Measurements from ENCODE around the gene CNKSR1. TPM values are rescaled to one million over a fixed set of nuclear protein-coding genes. Genes with fewer than 3 reads are reported as not detected.
A peak's percentile ranks its signal among the peaks of the same experiment; 100 is the strongest.

CNKSR1 gene
- total and polyA plus RNA-seq, 2 of the 13 experiments (the other 11 are each of a cell fraction or from before 2014, with no cell fraction given), result 3.4 to 8.9 TPM

DNA sequence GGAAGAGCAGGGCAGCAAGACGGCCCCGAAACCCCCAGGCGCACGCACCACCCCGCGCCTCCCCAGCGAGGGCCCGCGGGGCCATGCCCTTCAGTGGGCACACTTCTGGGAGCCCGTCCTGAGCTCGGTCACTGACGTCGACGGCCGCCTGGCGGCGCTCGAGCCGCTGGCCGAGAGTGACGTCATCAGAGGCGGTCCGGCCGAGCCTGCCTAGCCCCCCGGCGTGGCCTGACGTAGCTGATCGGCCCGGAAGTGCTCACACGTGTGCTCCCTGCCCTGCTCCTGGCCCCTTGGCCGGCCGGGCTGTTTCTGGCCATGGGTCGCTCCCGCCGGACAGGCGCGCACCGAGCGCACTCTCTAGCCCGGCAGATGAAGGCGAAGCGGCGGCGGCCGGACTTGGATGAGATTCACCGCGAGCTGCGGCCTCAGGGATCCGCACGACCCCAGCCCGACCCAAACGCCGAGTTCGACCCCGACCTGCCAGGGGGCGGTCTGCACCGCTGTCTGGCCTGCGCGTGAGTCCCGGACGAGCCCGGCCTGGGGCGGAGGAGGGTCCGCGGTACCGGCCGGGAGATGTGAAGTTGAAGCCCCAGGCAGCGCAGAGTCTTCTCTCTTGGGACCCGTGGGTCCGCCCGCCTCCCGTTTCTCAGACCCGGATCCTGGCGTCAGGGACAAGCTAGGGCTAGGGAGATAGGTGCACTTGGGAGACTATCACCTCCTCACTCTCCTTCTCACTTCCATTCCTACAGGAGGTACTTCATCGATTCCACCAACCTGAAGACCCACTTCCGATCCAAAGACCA, 7.4 kb upstream of the CNKSR1 start, which contains the start of gene ZNF593 (continued):
- TF ChIP-seq, protein P1, sequence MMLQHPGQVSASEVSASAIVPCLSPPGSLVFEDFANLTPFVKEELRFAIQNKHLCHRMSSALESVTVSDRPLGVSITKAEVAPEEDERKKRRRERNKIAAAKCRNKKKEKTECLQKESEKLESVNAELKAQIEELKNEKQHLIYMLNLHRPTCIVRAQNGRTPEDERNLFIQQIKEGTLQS (CRISPR knock-in tag; IDR thresholded peaks at IDR 0.05), result peak; percentile 96
- TF ChIP-seq NONO (IDR thresholded peaks at IDR 0.05), result no peak
- peak; percentile 97 for TF ChIP-seq NONO (CRISPR knock-in tag; conservative IDR thresholded peaks at IDR 0.05)
- TF ChIP-seq RELA (CRISPR knock-in tag; IDR thresholded peaks at IDR 0.05), result 0 out of 2 replicates have a peak, but pooled peaks have one; percentile 66
- TF ChIP-seq EEA1 (CRISPR knock-in tag; IDR thresholded peaks at IDR 0.05; ENCODE audit: borderline replicate concordance), result 0 out of 2 replicates have a peak, but pooled peaks have one; percentile 73
- TF ChIP-seq, protein P2, sequence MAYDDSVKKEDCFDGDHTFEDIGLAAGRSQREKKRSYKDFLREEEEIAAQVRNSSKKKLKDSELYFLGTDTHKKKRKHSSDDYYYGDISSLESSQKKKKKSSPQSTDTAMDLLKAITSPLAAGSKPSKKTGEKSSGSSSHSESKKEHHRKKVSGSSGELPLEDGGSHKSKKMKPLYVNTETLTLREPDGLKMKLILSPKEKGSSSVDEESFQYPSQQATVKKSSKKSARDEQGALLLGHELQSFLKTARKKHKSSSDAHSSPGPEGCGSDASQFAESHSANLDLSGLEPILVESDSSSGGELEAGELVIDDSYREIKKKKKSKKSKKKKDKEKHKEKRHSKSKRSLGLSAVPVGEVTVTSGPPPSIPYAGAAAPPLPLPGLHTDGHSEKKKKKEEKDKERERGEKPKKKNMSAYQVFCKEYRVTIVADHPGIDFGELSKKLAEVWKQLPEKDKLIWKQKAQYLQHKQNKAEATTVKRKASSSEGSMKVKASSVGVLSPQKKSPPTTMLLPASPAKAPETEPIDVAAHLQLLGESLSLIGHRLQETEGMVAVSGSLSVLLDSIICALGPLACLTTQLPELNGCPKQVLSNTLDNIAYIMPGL (CRISPR knock-in tag; IDR thresholded peaks at IDR 0.05; ENCODE audit: borderline replicate concordance in 1 of 2, low read depth in 1 of 2), result peak; percentile 93 to 95
- peak; percentile 83; the same call in 1 of the 2 replicates for TF ChIP-seq ZNF546 (CRISPR knock-in tag; conservative IDR thresholded peaks at IDR 0.05)
- TF ChIP-seq, protein P3, sequence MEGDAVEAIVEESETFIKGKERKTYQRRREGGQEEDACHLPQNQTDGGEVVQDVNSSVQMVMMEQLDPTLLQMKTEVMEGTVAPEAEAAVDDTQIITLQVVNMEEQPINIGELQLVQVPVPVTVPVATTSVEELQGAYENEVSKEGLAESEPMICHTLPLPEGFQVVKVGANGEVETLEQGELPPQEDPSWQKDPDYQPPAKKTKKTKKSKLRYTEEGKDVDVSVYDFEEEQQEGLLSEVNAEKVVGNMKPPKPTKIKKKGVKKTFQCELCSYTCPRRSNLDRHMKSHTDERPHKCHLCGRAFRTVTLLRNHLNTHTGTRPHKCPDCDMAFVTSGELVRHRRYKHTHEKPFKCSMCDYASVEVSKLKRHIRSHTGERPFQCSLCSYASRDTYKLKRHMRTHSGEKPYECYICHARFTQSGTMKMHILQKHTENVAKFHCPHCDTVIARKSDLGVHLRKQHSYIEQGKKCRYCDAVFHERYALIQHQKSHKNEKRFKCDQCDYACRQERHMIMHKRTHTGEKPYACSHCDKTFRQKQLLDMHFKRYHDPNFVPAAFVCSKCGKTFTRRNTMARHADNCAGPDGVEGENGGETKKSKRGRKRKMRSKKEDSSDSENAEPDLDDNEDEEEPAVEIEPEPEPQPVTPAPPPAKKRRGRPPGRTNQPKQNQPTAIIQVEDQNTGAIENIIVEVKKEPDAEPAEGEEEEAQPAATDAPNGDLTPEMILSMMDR (CRISPR knock-in tag; IDR thresholded peaks at IDR 0.05), result peak; percentile 98
- TF ChIP-seq ZNF556 (CRISPR knock-in tag; IDR thresholded peaks at IDR 0.05; ENCODE audit: borderline replicate concordance), result peak; percentile 87
- TF ChIP-seq, protein P4, sequence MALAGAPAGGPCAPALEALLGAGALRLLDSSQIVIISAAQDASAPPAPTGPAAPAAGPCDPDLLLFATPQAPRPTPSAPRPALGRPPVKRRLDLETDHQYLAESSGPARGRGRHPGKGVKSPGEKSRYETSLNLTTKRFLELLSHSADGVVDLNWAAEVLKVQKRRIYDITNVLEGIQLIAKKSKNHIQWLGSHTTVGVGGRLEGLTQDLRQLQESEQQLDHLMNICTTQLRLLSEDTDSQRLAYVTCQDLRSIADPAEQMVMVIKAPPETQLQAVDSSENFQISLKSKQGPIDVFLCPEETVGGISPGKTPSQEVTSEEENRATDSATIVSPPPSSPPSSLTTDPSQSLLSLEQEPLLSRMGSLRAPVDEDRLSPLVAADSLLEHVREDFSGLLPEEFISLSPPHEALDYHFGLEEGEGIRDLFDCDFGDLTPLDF (CRISPR knock-in tag; IDR thresholded peaks at IDR 0.05), result peak; percentile 69; the same call in 1 of the 2 replicates
- TF ChIP-seq, protein P5, sequence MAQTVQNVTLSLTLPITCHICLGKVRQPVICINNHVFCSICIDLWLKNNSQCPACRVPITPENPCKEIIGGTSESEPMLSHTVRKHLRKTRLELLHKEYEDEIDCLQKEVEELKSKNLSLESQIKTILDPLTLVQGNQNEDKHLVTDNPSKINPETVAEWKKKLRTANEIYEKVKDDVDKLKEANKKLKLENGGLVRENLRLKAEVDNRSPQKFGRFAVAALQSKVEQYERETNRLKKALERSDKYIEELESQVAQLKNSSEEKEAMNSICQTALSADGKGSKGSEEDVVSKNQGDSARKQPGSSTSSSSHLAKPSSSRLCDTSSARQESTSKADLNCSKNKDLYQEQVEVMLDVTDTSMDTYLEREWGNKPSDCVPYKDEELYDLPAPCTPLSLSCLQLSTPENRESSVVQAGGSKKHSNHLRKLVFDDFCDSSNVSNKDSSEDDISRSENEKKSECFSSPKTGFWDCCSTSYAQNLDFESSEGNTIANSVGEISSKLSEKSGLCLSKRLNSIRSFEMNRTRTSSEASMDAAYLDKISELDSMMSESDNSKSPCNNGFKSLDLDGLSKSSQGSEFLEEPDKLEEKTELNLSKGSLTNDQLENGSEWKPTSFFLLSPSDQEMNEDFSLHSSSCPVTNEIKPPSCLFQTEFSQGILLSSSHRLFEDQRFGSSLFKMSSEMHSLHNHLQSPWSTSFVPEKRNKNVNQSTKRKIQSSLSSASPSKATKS (CRISPR knock-in tag; IDR thresholded peaks at IDR 0.05), result no peak
- TF ChIP-seq, protein P6, sequence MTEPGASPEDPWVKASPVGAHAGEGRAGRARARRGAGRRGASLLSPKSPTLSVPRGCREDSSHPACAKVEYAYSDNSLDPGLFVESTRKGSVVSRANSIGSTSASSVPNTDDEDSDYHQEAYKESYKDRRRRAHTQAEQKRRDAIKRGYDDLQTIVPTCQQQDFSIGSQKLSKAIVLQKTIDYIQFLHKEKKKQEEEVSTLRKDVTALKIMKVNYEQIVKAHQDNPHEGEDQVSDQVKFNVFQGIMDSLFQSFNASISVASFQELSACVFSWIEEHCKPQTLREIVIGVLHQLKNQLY (CRISPR knock-in tag; IDR thresholded peaks at IDR 0.05), result no peak; the same call in 1 of the 2 replicates
- TF ChIP-seq KDM3A (CRISPR knock-in tag; IDR thresholded peaks at IDR 0.05; ENCODE audit: low read depth), result peak; percentile 66; the same call in 1 of the 2 replicates
- TF ChIP-seq ZNF589 (CRISPR knock-in tag; conservative IDR thresholded peaks at IDR 0.05), result peak; percentile 93

All from HepG2 (cell line).